GM19372 (cell line): ENCODE results near the gene ITGA3.
"Not testable (repeated sequence)": the region's sequence is repeated elsewhere in the genome, so short reads cannot be mapped to it uniquely, and the experiment has no call there.

Experiments
- ATAC-seq: cut with Tn5 transposase; IDR thresholded peaks from one replicate; pipeline ENCODE4 v1.9.1; 2021; ENCODE audit warnings: mild to moderate bottlenecking, low read depth, moderate library complexity; ENCODE audit not compliant: unreplicated experiment

Gene ITGA3

DNA sequence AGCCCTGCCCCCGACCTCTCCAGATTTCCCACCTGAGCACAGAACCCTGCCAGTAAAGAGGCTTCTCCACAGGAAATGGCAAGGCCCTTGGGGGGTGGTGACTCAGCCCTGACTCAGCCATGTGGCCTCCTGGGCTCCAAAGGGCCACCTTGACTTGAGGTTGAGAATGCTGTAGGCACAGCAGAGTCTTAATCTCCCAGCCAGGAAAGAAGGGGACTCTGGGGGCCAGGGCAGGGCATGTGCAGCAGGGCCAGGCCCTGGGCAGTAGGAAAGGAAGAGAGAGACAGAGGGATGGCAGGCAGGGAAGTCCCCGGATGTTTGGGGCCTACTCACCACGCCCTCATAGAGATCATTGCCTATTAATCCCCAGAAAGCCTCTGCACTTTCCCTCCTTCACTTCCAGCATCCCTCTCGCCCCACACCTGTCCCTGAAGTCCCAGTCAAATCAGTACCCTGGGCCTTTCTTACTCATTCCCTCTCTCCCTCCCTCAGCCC lies 4.8 kb upstream of the ITGA3 start:
- no peak for ATAC-seq

DNA sequence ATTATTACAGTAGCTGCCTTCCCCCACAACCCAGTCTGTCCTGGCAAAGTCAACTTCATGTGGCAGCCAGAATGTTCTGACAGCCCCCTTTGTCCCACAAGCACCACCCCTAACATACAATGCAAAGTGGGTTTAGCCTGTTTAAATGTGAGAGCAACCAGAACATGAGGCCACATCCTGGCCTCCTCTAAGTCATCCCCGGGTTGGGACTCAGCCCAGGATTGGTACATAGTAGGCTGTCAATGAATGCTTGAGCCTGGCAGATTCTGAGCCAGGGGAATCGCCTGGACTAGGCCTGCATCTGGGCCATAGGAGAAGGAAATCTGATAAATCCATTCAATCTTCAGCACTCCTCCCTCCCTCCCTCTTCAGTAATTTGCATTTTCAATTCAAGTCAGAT lies 4.3 kb upstream of the ITGA3 start:
- ATAC-seq: no peak

GRCh38 chr17:50052241-50052796 lies 3.6 kb upstream of the ITGA3 start:
- no peak for ATAC-seq

GRCh38 chr17:50052822-50053653 lies 2.9 kb upstream of the ITGA3 start:
- no peak for ATAC-seq

DNA sequence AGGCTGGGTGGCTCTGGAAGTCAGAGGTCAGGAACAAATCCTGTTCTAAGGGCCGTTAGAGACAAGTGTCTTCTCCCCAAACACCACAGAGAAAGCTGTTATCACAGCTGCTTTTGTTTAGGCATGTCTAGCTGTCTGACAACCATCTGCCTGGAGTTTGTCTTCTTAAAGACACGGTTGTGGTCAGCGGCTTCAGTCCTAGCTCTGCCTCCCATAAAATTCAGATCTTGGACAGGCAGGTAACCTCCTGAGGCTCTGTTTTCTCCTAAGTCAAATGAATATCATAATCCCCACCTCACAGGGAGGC lies 2.3 kb upstream of the ITGA3 start:
- no peak for ATAC-seq

- no peak for ATAC-seq
Observed at GRCh38 chr17:50055055-50055425, 870 bp upstream of the ITGA3 start.

DNA sequence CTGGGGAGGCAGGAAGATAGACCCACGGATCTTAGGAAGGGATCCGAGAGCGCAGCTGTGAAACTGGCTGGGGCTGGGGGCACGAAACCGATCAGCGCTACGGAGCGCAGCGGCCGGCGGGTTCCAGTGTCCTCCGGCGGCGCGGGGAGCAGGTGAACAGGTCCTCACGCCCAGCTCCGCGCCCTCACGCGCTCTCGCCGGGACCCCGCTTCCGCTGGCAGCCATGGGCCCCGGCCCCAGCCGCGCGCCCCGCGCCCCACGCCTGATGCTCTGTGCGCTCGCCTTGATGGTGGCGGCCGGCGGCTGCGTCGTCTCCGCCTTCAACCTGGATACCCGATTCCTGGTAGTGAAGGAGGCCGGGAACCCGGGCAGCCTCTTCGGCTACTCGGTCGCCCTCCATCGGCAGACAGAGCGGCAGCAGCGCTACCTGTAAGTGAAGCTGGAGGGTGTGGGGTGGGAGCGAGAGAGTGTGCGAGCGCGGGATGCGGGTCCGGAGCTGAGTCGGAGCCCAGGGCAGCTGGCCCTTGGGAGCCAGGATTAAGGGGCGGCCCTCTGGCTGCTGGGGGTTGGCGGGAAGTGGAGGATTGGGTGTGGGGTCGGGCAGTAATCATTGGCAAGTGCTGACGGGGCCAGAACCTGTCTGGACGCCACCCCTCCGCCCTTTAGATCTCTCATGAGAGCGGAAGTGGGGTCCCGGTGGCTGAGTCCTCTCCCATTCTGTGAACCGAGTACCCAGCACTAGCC lies 479 bp downstream of the ITGA3 start:
- no peak for ATAC-seq

DNA sequence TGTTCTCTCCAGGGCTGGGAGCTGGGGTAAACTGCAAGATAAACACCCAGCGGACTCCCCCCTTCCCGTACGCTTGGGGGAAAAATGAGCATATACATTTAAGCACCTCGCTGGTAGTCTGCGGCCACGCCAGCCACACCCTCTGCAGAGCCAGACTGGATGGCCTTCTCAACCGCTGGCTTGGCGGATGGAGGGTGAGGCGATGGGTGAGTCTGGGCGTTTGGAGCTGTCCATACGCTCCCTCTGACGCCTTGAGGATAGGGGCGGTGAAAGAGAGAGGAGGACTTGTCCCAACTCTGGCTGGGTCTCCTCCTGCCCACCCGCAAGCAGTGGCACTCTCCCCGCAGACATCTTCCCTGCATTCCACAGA lies 1.0 kb downstream of the ITGA3 start:
- ATAC-seq: no peak

GRCh38 chr17:50057521-50057991 lies 1.6 kb downstream of the ITGA3 start:
- ATAC-seq: no peak

DNA sequence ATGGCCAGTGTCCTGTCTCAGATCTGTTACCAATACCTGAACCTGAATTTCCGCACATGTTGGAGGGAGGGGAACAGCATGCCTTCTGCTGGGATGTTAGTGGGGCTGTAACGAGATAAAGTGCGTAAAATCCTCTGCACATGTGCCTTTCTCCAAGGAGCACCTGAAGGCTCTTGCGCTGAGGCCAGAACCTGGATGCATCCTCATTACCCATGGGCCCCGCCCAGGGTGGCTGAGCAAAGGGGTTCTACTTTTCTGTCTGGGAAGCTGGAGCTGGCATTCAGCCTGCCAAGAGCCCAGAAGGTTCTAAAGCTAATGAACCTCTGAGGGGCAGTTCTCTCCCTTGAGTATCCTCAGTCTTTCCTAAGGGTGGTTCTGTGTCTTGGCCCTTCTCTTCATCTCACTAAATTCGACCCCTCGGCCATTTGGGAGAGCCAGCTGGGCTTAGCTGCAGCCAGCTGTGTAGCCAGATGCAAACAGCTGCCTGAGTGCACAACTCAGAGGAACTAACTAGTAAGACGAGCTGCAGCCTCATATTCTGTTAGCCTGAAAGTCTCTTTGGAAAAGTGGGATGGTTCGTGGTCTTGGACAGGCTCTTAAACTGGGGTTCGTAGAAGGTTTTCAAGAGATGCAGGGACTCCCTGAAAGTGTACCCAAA lies 2.5 kb downstream of the ITGA3 start:
- no peak for ATAC-seq

GRCh38 chr17:50059256-50059655 lies 3.3 kb downstream of the ITGA3 start:
- no peak for ATAC-seq

- ATAC-seq: no peak
Observed at GRCh38 chr17:50059759-50060273, 3.9 kb downstream of the ITGA3 start.

GRCh38 chr17:50060951-50061712 lies 5.2 kb downstream of the ITGA3 start:
- no peak for ATAC-seq

DNA sequence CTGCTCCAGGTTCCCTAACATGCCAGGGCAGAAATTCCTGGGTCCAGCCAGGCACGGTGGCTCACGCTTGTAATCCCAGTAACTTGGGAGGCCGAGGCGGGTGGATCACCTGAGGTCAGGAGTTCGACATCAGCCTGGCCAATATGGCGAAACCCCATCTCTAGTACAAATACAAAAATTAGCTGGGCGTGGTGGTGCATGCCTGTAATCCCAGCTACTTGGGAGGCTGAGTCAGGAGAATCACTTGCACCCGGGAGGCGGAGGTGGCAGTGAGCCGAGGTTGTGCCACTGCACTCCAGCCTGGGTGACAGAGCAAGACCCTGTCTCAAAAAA lies 5.8 kb downstream of the ITGA3 start:
- ATAC-seq: not testable (repeated sequence)

DNA sequence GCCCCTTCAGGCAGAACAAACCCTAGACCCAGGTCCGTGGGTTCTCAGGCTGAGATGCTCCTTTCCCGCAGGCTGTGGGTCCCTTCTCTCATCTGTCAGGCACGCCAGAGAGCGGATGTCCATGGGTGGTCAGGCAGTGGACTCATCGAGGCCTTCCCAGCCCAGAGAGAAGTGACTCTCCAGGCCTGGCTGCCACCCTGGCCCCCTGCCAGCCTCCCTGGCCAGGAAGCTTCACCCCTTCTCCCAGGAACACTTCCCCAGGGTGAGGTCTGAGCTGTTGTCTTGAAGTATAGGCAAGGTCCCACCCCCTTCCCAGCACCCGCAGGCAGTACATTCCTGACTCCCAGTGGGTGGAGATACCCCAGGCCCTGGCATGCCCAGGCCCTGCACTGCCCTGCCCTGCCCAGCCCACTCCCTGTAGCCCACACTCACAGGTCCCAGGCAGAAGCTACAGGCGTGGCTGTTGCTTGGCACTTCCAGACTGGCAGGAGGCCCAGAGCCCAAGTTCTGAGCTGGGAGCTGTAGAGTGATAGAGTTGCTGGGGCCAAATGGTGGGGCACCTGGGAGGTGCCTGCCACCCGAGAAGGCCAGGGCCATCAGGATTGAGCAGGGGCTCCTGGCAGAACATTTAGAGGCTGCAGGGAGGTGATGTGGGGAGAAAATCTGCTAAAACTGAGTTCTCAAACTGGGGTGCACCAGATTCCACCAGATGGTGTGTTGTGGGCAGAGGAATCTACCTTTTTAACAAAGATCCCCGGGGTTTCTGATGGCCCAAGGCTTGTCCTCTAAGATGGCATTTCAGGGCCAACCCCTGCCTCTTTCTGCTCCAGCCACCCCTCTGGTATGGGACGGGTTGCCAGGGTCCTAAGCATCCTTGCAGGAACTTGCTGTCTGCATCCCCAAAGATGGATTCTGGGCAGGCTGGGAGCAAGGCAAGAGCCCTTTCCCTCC lies 6.7 kb downstream of the ITGA3 start:
- ATAC-seq: no peak

GRCh38 chr17:50063561-50064252 lies 7.8 kb downstream of the ITGA3 start:
- no peak for ATAC-seq

- no peak for ATAC-seq
Observed at GRCh38 chr17:50064253-50065001, 8.5 kb downstream of the ITGA3 start.

- no peak for ATAC-seq
Observed at GRCh38 chr17:50065056-50065455, 9.1 kb downstream of the ITGA3 start.
